ENCODE results near the gene MSANTD1.

MSANTD1 gene

GRCh38 chr4:3261411-3262207 lies 12.7 kb downstream of the MSANTD1 start:
- no peaks in the 10 kb centered on the region for H3K36me3 ChIP-seq (ENCODE audit: control insufficient read depth, low read length)
- H3K79me2 ChIP-seq (ENCODE audit: control insufficient read depth, low read length) = no peaks in the 10 kb centered on the region
- no peak overlapping the region for H3K27ac ChIP-seq (ENCODE audit: low read depth, low read length)
- H3K9me3 ChIP-seq (ENCODE audit: control insufficient read depth, insufficient read depth, low read length) = no peaks in the 10 kb centered on the region
- H3K4me2 ChIP-seq (ENCODE audit: low read length) = no peak overlapping the region
- no peaks in the 10 kb centered on the region for H3K9me2 ChIP-seq (replicated peaks; ENCODE audit: control insufficient read depth, low read length)
- no peaks in the 10 kb centered on the region for H3F3A ChIP-seq (ENCODE audit: control insufficient read depth, insufficient read depth)
- no peak overlapping the region for H3K4me3 ChIP-seq (ENCODE audit: low read length)
- TF ChIP-seq CTCF (IDR thresholded peaks at IDR 0.05; ENCODE audit: low read depth, low read length, poor library complexity, severe bottlenecking) (no peak), EZH2phosphoT487 (IDR thresholded peaks at IDR 0.05; ENCODE audit: borderline replicate concordance, low read length) (no peak)
- H3K4me1 ChIP-seq (ENCODE audit: control insufficient read depth, low read length) = peaks cover 18% of the 10 kb centered on the region
- no peaks in the 10 kb centered on the region for H4K20me1 ChIP-seq (ENCODE audit: control insufficient read depth, insufficient read depth, low read depth, low read length)
- peaks cover 12% of the 10 kb centered on the region; the same call in 1 of the 2 replicates for H3K27me3 ChIP-seq (ENCODE audit: control insufficient read depth, low read length)

GRCh38 chr4:3262208-3263052 lies 13.5 kb downstream of the MSANTD1 start:
- Histone ChIP-seq H3K36me3 (ENCODE audit: control insufficient read depth, low read length) (no peaks in the 10 kb centered on the region), H3K4me2 (ENCODE audit: low read length) (no peak overlapping the region), H3K27me3 (ENCODE audit: control insufficient read depth, low read length) (peaks cover 9% of the 10 kb centered on the region; the same call in 1 of the 2 replicates), H3K9me2 (replicated peaks; ENCODE audit: control insufficient read depth, low read length) (no peaks in the 10 kb centered on the region), H4K20me1 (ENCODE audit: control insufficient read depth, insufficient read depth, low read depth, low read length) (no peaks in the 10 kb centered on the region), H3F3A (ENCODE audit: control insufficient read depth, insufficient read depth) (no peaks in the 10 kb centered on the region), H3K4me3 (ENCODE audit: low read length) (no peak overlapping the region), H3K4me1 (ENCODE audit: control insufficient read depth, low read length) (peaks cover 10% of the 10 kb centered on the region), H3K79me2 (ENCODE audit: control insufficient read depth, low read length) (no peaks in the 10 kb centered on the region), H3K9me3 (ENCODE audit: control insufficient read depth, insufficient read depth, low read length) (no peaks in the 10 kb centered on the region), H3K27ac (ENCODE audit: low read depth, low read length) (no peak overlapping the region)
- no peak for TF ChIP-seq EZH2phosphoT487 (IDR thresholded peaks at IDR 0.05; ENCODE audit: borderline replicate concordance, low read length)
- no peak for TF ChIP-seq CTCF (IDR thresholded peaks at IDR 0.05; ENCODE audit: low read depth, low read length, poor library complexity, severe bottlenecking)

GRCh38 chr4:3263053-3263875 lies 14.3 kb downstream of the MSANTD1 start:
- TF ChIP-seq EZH2phosphoT487 (IDR thresholded peaks at IDR 0.05; ENCODE audit: borderline replicate concordance, low read length) = no peak
- TF ChIP-seq CTCF (IDR thresholded peaks at IDR 0.05; ENCODE audit: low read depth, low read length, poor library complexity, severe bottlenecking) = no peak
- Histone ChIP-seq H3K4me2 (ENCODE audit: low read length) (no peak overlapping the region), H3K27me3 (ENCODE audit: control insufficient read depth, low read length) (peaks cover 2% of the 10 kb centered on the region; the same call in 1 of the 2 replicates)

More at GRCh38 chr4:3263053-3263875, 14.3 kb downstream of the MSANTD1 start:
- Histone ChIP-seq H3F3A (ENCODE audit: control insufficient read depth, insufficient read depth) (no peaks in the 10 kb centered on the region), H3K9me3 (ENCODE audit: control insufficient read depth, insufficient read depth, low read length) (no peaks in the 10 kb centered on the region), H3K36me3 (ENCODE audit: control insufficient read depth, low read length) (no peaks in the 10 kb centered on the region), H4K20me1 (ENCODE audit: control insufficient read depth, insufficient read depth, low read depth, low read length) (no peaks in the 10 kb centered on the region), H3K4me1 (ENCODE audit: control insufficient read depth, low read length) (peaks cover 2% of the 10 kb centered on the region), H3K79me2 (ENCODE audit: control insufficient read depth, low read length) (no peaks in the 10 kb centered on the region), H3K4me3 (ENCODE audit: low read length) (no peak overlapping the region), H3K9me2 (replicated peaks; ENCODE audit: control insufficient read depth, low read length) (no peaks in the 10 kb centered on the region), H3K27ac (ENCODE audit: low read depth, low read length) (no peak overlapping the region)
